Measurements from ENCODE around the gene MGLL.

- TF ChIP-seq, protein P1, sequence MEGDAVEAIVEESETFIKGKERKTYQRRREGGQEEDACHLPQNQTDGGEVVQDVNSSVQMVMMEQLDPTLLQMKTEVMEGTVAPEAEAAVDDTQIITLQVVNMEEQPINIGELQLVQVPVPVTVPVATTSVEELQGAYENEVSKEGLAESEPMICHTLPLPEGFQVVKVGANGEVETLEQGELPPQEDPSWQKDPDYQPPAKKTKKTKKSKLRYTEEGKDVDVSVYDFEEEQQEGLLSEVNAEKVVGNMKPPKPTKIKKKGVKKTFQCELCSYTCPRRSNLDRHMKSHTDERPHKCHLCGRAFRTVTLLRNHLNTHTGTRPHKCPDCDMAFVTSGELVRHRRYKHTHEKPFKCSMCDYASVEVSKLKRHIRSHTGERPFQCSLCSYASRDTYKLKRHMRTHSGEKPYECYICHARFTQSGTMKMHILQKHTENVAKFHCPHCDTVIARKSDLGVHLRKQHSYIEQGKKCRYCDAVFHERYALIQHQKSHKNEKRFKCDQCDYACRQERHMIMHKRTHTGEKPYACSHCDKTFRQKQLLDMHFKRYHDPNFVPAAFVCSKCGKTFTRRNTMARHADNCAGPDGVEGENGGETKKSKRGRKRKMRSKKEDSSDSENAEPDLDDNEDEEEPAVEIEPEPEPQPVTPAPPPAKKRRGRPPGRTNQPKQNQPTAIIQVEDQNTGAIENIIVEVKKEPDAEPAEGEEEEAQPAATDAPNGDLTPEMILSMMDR (IDR thresholded peaks at IDR 0.05 in 4 of 5, conservative IDR thresholded peaks at IDR 0.05 in 1 of 5), result no peak
- TF ChIP-seq POLR2A (IDR thresholded peaks at IDR 0.05), result no peak
Measured at GRCh38 chr3:127706312-127706711, 116.0 kb downstream of the MGLL start.

Measured in gastrocnemius medialis (tissue), 4 donors.